CD14-positive monocyte (primary cell): ENCODE results near the gene TMEM205. TPM values are rescaled to one million over a fixed set of nuclear protein-coding genes. Genes with fewer than 3 reads are reported as not detected.

Experiments used
- DNase-seq, 3 donors: peaks; one replicate each; pipeline ENCODE4 v3.0.0-alpha.2; 2011 to 2022
- H2AFZ ChIP-seq: 2 replicates; pipeline ENCODE4 v1.6.0; 2012; ENCODE audit warnings: mild to moderate bottlenecking, low read depth, low read length, inconsistent platforms; ENCODE audit not compliant: insufficient read depth, poor library complexity, severe bottlenecking
- H3K27ac ChIP-seq, 2 donors: 1 replicate in 1 of 2; 2 replicates in 1 of 2; pipeline ENCODE4 v1.5.1; 2012 to 2013; ENCODE audit warnings: low read length in 2 of 2, control low read depth in 1 of 2, inconsistent platforms in 1 of 2, low read depth in 1 of 2, mild to moderate bottlenecking in 1 of 2
- H3K27me3 ChIP-seq, 2 donors: one replicate each; pipeline versions ENCODE4 v1.6.0 to v1.6.1; 2011 to 2013; ENCODE audit warnings: low read length in 2 of 2; ENCODE audit not compliant: control insufficient read depth in 2 of 2, insufficient read depth in 2 of 2
- H3K36me3 ChIP-seq, 2 donors: replicated peaks in 1 of 2; 1 replicate in 1 of 2; 2 replicates in 1 of 2; pipeline versions ENCODE4 v1.5.1 to v1.6.1; 2012 to 2013; ENCODE audit warnings: low read length in 2 of 2, control low read depth in 1 of 2, inconsistent platforms in 1 of 2, mild to moderate bottlenecking in 1 of 2; ENCODE audit not compliant: insufficient read depth in 2 of 2, control insufficient read depth in 1 of 2
- H3K4me1 ChIP-seq, 2 donors: 1 replicate in 1 of 2; 2 replicates in 1 of 2; pipeline versions ENCODE4 v1.5.1 to v1.6.1; 2012 to 2013; ENCODE audit warnings: low read length in 2 of 2, control low read depth in 1 of 2, inconsistent platforms in 1 of 2, mild to moderate bottlenecking in 1 of 2, moderate library complexity in 1 of 2; ENCODE audit not compliant: insufficient read depth in 2 of 2, control insufficient read depth in 1 of 2
- H3K4me2 ChIP-seq: replicated peaks from 2 replicates; pipeline ENCODE3; 2012; ENCODE audit warnings: low read length, moderate library complexity, mild to moderate bottlenecking; ENCODE audit not compliant: poor library complexity, severe bottlenecking; ENCODE audit errors: extremely low read depth
- H3K4me3 ChIP-seq, 3 experiments: fragments of 200-600 bp in 1 of 3; sonication (generic) in 1 of 3; replicated peaks in 1 of 3; 1 replicate in 2 of 3; 2 replicates in 1 of 3; pipeline ENCODE4 v1.5.1; 2011 to 2013; ENCODE audit warnings: low read length in 3 of 3, mild to moderate bottlenecking in 3 of 3, control low read depth in 2 of 3, low read depth in 2 of 3, inconsistent platforms in 1 of 3, moderate library complexity in 1 of 3
- H3K79me2 ChIP-seq: 2 replicates; pipeline ENCODE4 v1.6.0; 2012; ENCODE audit warnings: mild to moderate bottlenecking, control low read depth, inconsistent platforms, low read length, moderate library complexity; ENCODE audit not compliant: insufficient read depth
- H3K9ac ChIP-seq: 2 replicates; pipeline ENCODE4 v1.6.0; 2017; ENCODE audit warnings: low read length, mild to moderate bottlenecking; ENCODE audit not compliant: insufficient read depth, poor library complexity, severe bottlenecking
- H3K9me3 ChIP-seq, 2 donors: replicated peaks in 1 of 2; 1 replicate in 1 of 2; 2 replicates in 1 of 2; pipeline versions ENCODE4 v1.5.1 to v1.6.1; 2012 to 2013; ENCODE audit warnings: low read length in 2 of 2, control low read depth in 1 of 2; ENCODE audit not compliant: control insufficient read depth in 1 of 2, insufficient read depth in 1 of 2
- H4K20me1 ChIP-seq: 2 replicates; pipeline ENCODE4 v1.6.0; 2012; ENCODE audit warnings: mild to moderate bottlenecking, low read length, control low read depth, moderate library complexity; ENCODE audit not compliant: insufficient read depth
- H3K27ac Mint-ChIP-seq, 7 donors: one replicate each; pipeline ENCODE4 v1.8.0; 2020; ENCODE audit warnings: mild to moderate bottlenecking in 7 of 7, mixed read lengths in 7 of 7, moderate library complexity in 6 of 7, inconsistent platforms in 2 of 7
- H3K27me3 Mint-ChIP-seq, 3 donors: one replicate each; pipeline ENCODE4 v1.8.0; 2021 to 2022; ENCODE audit warnings: low read depth in 3 of 3, mild to moderate bottlenecking in 3 of 3, mixed read lengths in 3 of 3, moderate library complexity in 3 of 3, inconsistent platforms in 1 of 3
- H3K36me3 Mint-ChIP-seq, 2 donors: one replicate each; pipeline ENCODE4 v1.8.0; 2020; ENCODE audit warnings: mixed read lengths in 2 of 2, inconsistent platforms in 1 of 2, mild to moderate bottlenecking in 1 of 2
- H3K4me1 Mint-ChIP-seq: one replicate; pipeline ENCODE4 v1.8.0; 2020; ENCODE audit warnings: mild to moderate bottlenecking, mixed read lengths
- H3K4me3 Mint-ChIP-seq, 2 donors: one replicate each; pipeline ENCODE4 v1.8.0; 2020; ENCODE audit warnings: mild to moderate bottlenecking in 2 of 2, mixed read lengths in 2 of 2, moderate library complexity in 1 of 2
- H3K9me3 Mint-ChIP-seq, 7 donors: one replicate each; pipeline ENCODE4 v1.8.0; 2020 to 2022; ENCODE audit warnings: mixed read lengths in 7 of 7, mild to moderate bottlenecking in 6 of 7, moderate library complexity in 6 of 7, inconsistent platforms in 2 of 7
- CTCF ChIP-seq: fragments of 200-600 bp; IDR thresholded peaks from one replicate; pipeline ENCODE4 v1.8.0; 2022; ENCODE audit warnings: antibody characterized with exemption, mild to moderate bottlenecking
- WGBS: methylation state at CpG from one replicate; pipeline ENCODE4 v1.1.5; 2013; ENCODE audit warnings: missing lambda C conversion rate; ENCODE audit not compliant: insufficient coverage; 5-methylcytosine and 5-hydroxymethylcytosine counted together
- intact Hi-C, 2 donors: fragments of 100-400 bp; cut with micrococcal nuclease; formaldehyde crosslinking; loops; one replicate each; pipeline versions ENCODE4 v1.15.0 to v1.15.1; 2023
- polyA plus RNA-seq, 3 donors: library from polyadenylated mRNA; depleted of rRNA in 1 of 3; unstranded in 2 of 3; stranded (reverse) in 1 of 3; fragments of 300-500 nt in 2 of 3; fragments of >200 nt in 1 of 3; fragmentation: Illumina TruSeq in 2 of 3; gene quantifications; 1 replicate in 2 of 3; 2 replicates in 1 of 3; pipeline ENCODE4 v1.2.3, GENCODE V29; 2012 to 2021

The TMEM205 gene
- polyA plus RNA-seq, 3 donors, result 252 to 335 (median 263) TPM

GRCh38 chr19:11323601-11324078 lies 22.4 kb downstream of the TMEM205 start:
- peak overlapping the region; percentile 91 to 99 (median 99) for H3K27ac Mint-ChIP-seq
- 11% methylated on average over 4 of the region's 5 CpGs for WGBS
- DNase-seq, result no peak
- peak overlapping the region; percentile 64 to 83 for H3K4me3 Mint-ChIP-seq
- H3K36me3 Mint-ChIP-seq, result peaks cover 22 to 67% of the 10 kb centered on the region in 2 donors
- peaks cover 0 to 4% (median 0%) of the 10 kb centered on the region in 3 donors for H3K27me3 Mint-ChIP-seq
- Histone ChIP-seq H3K4me2 (peak overlapping the region; percentile 67), H3K27me3 (no peaks in the 10 kb centered on the region), H2AFZ (no peak overlapping the region), H3K79me2 (peaks cover 66% of the 10 kb centered on the region), H3K27ac (peak overlapping the region; percentile 94 to 97), H3K4me3 (peak overlapping the region in 2 of 3 experiments; percentile 15 to 77), H3K36me3 (peaks cover 32 to 36% of the 10 kb centered on the region in 2 donors), H3K9ac (peak overlapping the region; percentile 66), H4K20me1 (no peaks in the 10 kb centered on the region), H3K4me1 (peaks cover 77 to 86% of the 10 kb centered on the region in 2 donors), H3K9me3 (no peaks in the 10 kb centered on the region)
- peaks cover 82% of the 10 kb centered on the region for H3K4me1 Mint-ChIP-seq
- peaks cover 0 to 5% (median 2%) of the 10 kb centered on the region in 7 donors for H3K9me3 Mint-ChIP-seq
- intact Hi-C loops, result loop anchor here in 1 of 2 donors (2.0 to 10.0 kb wide), 3 partner anchors 15 to 241 kb away; partner anchors contain the start of genes RAB3D and SWSAP1
- no peak for TF ChIP-seq CTCF

GRCh38 chr19:11322269-11323024 lies 23.6 kb downstream of the TMEM205 start:
- Histone ChIP-seq H3K4me2 (peak overlapping the region; percentile 67), H3K9ac (peak overlapping the region; percentile 66), H3K4me3 (peak overlapping the region in 1 of 3 experiments; percentile 77), H3K27ac (peak overlapping the region; percentile 94 to 97), H3K36me3 (peaks cover 20 to 24% of the 10 kb centered on the region in 2 donors), H4K20me1 (peaks cover 2% of the 10 kb centered on the region), H3K27me3 (no peaks in the 10 kb centered on the region), H3K79me2 (peaks cover 62% of the 10 kb centered on the region), H2AFZ (no peak overlapping the region), H3K9me3 (no peaks in the 10 kb centered on the region), H3K4me1 (peaks cover 88 to 98% of the 10 kb centered on the region in 2 donors)
- peak overlapping the region; percentile 91 to 99 (median 99) for H3K27ac Mint-ChIP-seq
- TF ChIP-seq CTCF, result no peak
- H3K4me3 Mint-ChIP-seq, result peak overlapping the region; percentile 29 to 33
- WGBS, result 74% methylated on average over 3 of the region's 7 CpGs
- H3K27me3 Mint-ChIP-seq, result peaks cover 0 to 4% (median 0%) of the 10 kb centered on the region in 3 donors
- H3K9me3 Mint-ChIP-seq, result peaks cover 0 to 5% (median 2%) of the 10 kb centered on the region in 7 donors
- peaks cover 93% of the 10 kb centered on the region for H3K4me1 Mint-ChIP-seq
- peak; percentile 69 to 79 (median 73) for DNase-seq
- intact Hi-C loops, result loop anchor here in 1 of 2 donors (10.0 kb wide), 1 partner anchor 242 kb away; no protein-coding TSS in a partner anchor
- H3K36me3 Mint-ChIP-seq, result peaks cover 18 to 56% of the 10 kb centered on the region in 2 donors
